ENCODE results near the gene CABLES2.
A peak's percentile ranks its signal among the peaks of the same experiment; 100 is the strongest.

Gene CABLES2

GRCh38 chr20:62417981-62418708, 11.1 kb upstream of the CABLES2 start:
- DNase-seq: no peak

- DNase-seq: no peak
These were observed 9.9 kb upstream of the CABLES2 start for GRCh38 chr20:62416651-62417637.

GRCh38 chr20:62415354-62416111, 8.4 kb upstream of the CABLES2 start:
- no peak for DNase-seq

GRCh38 chr20:62413896-62414481, 6.9 kb upstream of the CABLES2 start:
- DNase-seq: no peak

- no peak for DNase-seq
These were observed 6.0 kb upstream of the CABLES2 start for GRCh38 chr20:62413025-62413570.

- DNase-seq: no peak
These were observed 5.3 kb upstream of the CABLES2 start for GRCh38 chr20:62412194-62413024.

GRCh38 chr20:62411479-62412193, 4.6 kb upstream of the CABLES2 start:
- DNase-seq: no peak

- no peak for DNase-seq
These were observed 3.8 kb upstream of the CABLES2 start for GRCh38 chr20:62410746-62411478.

- DNase-seq: peak in 3 of 6 experiments; percentile 12 to 25 (median 18)
These were observed 3.1 kb upstream of the CABLES2 start for GRCh38 chr20:62409931-62410745.

- no peak for DNase-seq
These were observed 2.2 kb upstream of the CABLES2 start for GRCh38 chr20:62409086-62409853.

- no peak for DNase-seq
These were observed 1.6 kb upstream of the CABLES2 start for GRCh38 chr20:62408640-62409039.

- DNase-seq: no peak
These were observed 970 bp upstream of the CABLES2 start for GRCh38 chr20:62408055-62408454.

- peak in 1 of 6 experiments; percentile 50 for DNase-seq
These were observed 379 bp downstream of the CABLES2 start for GRCh38 chr20:62406635-62407176.

- no peak for DNase-seq
These were observed 1.0 kb downstream of the CABLES2 start for GRCh38 chr20:62405981-62406513.

GRCh38 chr20:62405108-62405980, 1.7 kb downstream of the CABLES2 start:
- no peak for DNase-seq

- no peak for DNase-seq
These were observed 2.4 kb downstream of the CABLES2 start for GRCh38 chr20:62404761-62405107.

All from stimulated activated naive CD4-positive, alpha-beta T cell (primary cell).